IPS-20b (cell line): ENCODE data around the gene LTC4S.
"Not testable (repeated sequence)": the region's sequence is repeated elsewhere in the genome, so short reads cannot be mapped to it uniquely, and the experiment has no call there.

Experiments used
- H3K27ac ChIP-seq: one replicate; pipeline ENCODE4 v1.5.1; 2013; ENCODE audit warnings: low read length
- H3K27me3 ChIP-seq: 2 replicates; pipeline ENCODE4 v1.6.1; 2013; ENCODE audit warnings: mild to moderate bottlenecking, low read length, inconsistent platforms; ENCODE audit not compliant: insufficient read depth
- H3K36me3 ChIP-seq: 2 replicates; pipeline ENCODE4 v1.6.1; 2013; ENCODE audit warnings: low read depth, mild to moderate bottlenecking, inconsistent platforms, low read length, moderate library complexity; ENCODE audit not compliant: insufficient read depth
- H3K4me1 ChIP-seq: 2 replicates; pipeline ENCODE4 v1.6.1; 2013; ENCODE audit warnings: mild to moderate bottlenecking, control low read depth, inconsistent platforms, low read length, moderate library complexity; ENCODE audit not compliant: insufficient read depth
- H3K4me3 ChIP-seq: 2 replicates; pipeline ENCODE4 v1.5.1; 2013; ENCODE audit warnings: mild to moderate bottlenecking, low read length, inconsistent platforms
- H3K9ac ChIP-seq: 2 replicates; pipeline ENCODE4 v1.6.1; 2013; ENCODE audit warnings: low read depth, mild to moderate bottlenecking, inconsistent platforms, low read length, moderate library complexity
- H3K9me3 ChIP-seq: 2 replicates; pipeline ENCODE4 v1.6.1; 2013; ENCODE audit warnings: mild to moderate bottlenecking, low read depth, low read length, inconsistent platforms; ENCODE audit not compliant: insufficient read depth

LTC4S gene

DNA sequence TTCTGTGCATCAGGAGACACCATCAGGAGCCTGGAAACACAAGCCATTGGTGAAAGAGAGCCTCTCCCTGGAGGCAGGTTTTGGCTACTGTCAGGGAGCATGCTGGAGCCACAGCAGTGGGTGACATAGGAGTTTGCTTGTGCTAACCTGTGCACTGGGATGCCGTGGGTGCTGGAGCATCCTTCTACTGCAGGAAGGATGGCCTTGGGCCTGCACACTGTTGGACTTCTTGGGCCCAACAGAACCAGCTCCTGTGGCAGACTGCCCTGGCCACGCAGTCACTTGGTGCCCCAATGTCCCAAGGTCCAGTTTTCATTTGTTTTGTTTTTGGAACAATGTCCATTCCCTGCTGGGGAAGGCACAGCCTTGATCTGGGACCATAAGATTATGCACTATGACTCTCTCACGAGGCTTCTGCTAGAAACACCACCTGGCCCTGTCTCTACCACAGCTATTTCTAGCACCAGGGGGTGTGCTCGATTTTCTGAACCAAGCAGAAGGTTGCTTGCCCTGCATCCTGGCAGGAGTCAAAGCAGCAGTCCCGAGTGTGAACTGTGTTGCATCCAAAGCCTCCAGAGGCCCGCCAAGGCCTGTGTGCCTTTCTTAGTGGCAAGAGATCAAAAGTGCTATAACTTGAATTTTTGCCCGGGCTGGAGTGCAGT, 5.5 kb upstream of the LTC4S start:
- no peaks in the 10 kb centered on the region for H3K27me3 ChIP-seq
- H3K4me1 ChIP-seq = no peaks in the 10 kb centered on the region
- no peaks in the 10 kb centered on the region for H3K36me3 ChIP-seq
- no peak overlapping the region for H3K27ac ChIP-seq
- no peak overlapping the region for H3K4me3 ChIP-seq
- H3K9me3 ChIP-seq = no peaks in the 10 kb centered on the region
- no peak overlapping the region for H3K9ac ChIP-seq

DNA sequence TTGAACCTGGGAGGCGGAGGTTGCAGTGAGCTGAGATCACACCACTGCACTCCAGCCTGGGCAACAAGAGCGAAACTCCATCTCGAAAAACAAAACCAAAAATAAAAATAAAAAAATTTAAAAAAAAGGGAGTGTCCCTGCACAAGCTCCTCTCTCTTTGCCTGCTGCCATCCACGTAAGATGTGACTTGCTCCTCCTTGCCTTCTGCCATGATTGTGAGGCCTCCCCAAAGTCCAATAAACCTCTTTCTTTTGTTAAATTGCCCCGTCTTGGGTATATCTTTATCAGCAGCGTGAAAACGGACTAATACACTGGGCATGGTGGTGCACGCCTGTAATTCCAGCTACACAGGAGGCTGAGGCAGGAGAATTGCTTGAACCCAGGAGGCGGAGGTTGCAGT, 4.5 kb upstream of the LTC4S start:
- not testable (repeated sequence) for H3K27ac ChIP-seq, H3K36me3 ChIP-seq, H3K9ac ChIP-seq

DNA sequence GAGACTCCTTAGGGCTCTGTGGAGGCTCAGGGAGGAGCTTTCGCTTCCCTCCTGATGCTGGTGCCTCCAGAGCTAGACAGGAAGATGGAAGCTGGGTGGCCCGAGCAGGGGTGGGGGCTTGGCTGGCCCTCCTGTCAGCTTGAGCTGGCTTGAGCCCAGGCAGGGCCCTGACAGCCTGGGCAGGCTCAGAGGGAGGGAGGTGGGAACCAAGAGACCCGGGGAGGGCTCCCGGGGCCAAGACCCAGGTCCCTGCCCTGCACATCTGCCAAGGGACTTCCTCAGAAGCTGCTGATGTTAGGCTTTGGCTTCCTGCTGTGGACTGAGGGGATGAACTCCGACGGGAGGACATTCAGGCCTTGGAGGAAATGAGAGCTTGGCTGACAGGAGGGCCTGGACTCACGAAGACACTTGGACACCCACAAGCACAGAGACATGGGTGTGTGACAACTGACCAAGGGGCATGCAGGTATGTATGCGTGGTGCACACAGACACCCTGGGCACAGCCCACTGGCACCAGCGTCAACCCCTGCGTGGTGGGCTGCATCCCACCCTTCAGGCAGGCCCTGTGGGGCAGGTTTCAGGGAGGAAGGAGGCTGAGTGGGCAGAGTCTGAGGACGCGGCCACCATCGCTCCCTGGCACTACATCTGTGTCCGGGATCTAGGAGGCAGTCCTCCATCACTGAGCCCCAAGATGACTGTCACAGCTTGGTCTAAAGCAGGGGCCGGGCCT, 1.7 kb upstream of the LTC4S start:
- no peak overlapping the region for H3K9ac ChIP-seq
- peaks cover 7% of the 10 kb centered on the region; the same call in 1 of the 2 replicates for H3K4me1 ChIP-seq
- no peaks in the 10 kb centered on the region for H3K9me3 ChIP-seq
- H3K36me3 ChIP-seq = peaks cover 3% of the 10 kb centered on the region; the same call in 1 of the 2 replicates
- no peak overlapping the region for H3K27ac ChIP-seq
- 0 out of 2 replicates have a peak, but pooled peaks cover 6% of the 10 kb centered on the region for H3K27me3 ChIP-seq
- no peak overlapping the region for H3K4me3 ChIP-seq

More for the DNA sequence above, 4.5 kb upstream of the LTC4S start:
- not testable (repeated sequence) for H3K4me3 ChIP-seq, H3K9me3 ChIP-seq, H3K4me1 ChIP-seq, H3K27me3 ChIP-seq

DNA sequence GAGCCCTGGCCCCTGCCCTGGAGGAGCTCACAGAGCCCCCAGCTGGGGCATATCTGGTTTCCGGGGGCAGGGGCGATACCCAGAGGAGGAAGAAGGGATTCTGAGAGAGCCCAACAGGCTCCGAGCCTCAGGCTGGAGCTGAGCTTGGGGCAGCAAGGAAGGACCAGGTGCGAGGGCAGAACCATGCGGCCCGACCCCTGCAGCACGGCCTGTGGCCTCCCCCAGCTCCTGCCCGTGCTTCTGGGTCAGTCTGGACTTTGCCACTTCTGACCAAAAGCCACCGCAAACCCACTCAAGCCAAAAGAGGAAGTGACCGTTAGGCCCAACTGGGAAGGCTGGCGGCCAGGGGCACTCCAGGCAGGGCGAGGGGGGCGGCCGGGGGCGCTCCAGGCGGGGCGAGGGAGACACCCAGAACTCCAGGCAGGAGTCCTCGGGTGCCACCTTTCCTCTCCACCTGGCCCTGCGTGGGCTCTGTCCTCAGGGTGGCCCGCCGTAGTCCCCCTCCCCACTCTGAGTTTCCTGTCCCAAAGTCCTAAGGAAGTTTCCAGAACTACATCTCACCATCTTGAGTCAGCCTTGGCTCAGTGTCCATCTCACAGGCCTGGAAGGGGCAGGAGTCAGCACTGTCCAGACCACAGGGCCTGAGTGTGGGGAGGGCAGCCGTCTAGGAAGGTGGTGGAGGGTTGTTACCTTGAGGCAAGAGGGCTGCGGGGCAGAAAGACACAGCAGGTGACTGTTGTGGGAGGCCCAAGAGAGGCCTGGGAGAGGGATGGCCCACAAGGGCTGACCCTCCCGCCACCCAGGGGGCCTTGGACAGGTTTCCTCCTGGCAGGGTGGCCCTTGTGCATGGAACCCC, 946 bp upstream of the LTC4S start:
- Histone ChIP-seq H3K27me3 (0 out of 2 replicates have a peak, but pooled peaks cover 6% of the 10 kb centered on the region), H3K9ac (no peak overlapping the region), H3K4me3 (no peak overlapping the region), H3K27ac (no peak overlapping the region), H3K9me3 (no peaks in the 10 kb centered on the region), H3K4me1 (peaks cover 7% of the 10 kb centered on the region; the same call in 1 of the 2 replicates), H3K36me3 (peaks cover 9% of the 10 kb centered on the region; the same call in 1 of the 2 replicates)

DNA sequence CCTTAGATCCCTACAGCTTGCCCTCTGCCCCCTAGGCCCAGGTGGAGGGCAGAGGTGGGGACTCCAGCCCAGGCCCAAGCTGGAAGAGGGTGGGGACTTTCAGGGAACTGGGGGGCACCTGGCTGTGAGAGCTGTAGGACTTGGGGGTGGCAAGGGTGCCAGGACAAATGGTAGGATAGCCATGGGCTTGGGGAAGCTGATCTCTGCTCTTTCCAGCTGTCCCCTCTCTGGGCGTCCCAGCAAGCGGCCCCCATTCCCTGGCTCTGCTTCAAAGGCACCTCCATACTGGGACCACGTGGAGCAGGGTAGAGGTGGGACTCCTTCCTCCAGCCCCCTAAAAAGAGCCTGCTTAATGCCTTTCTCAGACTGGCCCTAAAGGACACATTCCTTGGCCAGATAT, 385 bp downstream of the LTC4S start:
- Histone ChIP-seq H3K4me3 (no peak overlapping the region), H3K27me3 (0 out of 2 replicates have a peak, but pooled peaks cover 6% of the 10 kb centered on the region), H3K9me3 (no peaks in the 10 kb centered on the region), H3K36me3 (peaks cover 22% of the 10 kb centered on the region), H3K27ac (no peak overlapping the region), H3K9ac (no peak overlapping the region), H3K4me1 (peaks cover 7% of the 10 kb centered on the region; the same call in 1 of the 2 replicates)

DNA sequence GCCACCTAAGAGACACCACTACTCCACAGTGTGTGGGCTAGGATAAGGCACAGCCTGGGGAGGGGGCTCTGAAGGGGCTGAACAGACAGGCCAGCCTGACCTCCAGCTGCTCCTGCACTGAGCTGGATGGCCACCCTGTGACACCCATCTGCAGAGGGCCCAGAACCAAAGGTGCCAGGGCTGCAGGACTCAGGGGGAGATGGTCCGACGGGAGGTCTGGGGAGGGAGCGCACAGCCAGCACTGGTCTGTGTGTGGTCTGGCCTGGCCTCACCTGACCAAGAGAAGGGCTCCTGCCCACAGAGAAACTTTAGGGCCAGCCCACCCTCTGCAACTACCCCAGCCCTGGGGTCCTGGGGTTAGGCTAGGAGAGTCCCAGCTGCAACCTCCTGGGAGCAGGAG, 789 bp downstream of the LTC4S start:
- Histone ChIP-seq H3K27me3 (0 out of 2 replicates have a peak, but pooled peaks cover 6% of the 10 kb centered on the region), H3K36me3 (peaks cover 26% of the 10 kb centered on the region), H3K9me3 (no peaks in the 10 kb centered on the region), H3K4me3 (peak overlapping the region; percentile 66; the same call in 1 of the 2 replicates), H3K4me1 (peaks cover 7% of the 10 kb centered on the region; the same call in 1 of the 2 replicates), H3K9ac (0 out of 2 replicates have a peak overlapping the region, but pooled peaks have one; percentile 59), H3K27ac (no peak overlapping the region)

DNA sequence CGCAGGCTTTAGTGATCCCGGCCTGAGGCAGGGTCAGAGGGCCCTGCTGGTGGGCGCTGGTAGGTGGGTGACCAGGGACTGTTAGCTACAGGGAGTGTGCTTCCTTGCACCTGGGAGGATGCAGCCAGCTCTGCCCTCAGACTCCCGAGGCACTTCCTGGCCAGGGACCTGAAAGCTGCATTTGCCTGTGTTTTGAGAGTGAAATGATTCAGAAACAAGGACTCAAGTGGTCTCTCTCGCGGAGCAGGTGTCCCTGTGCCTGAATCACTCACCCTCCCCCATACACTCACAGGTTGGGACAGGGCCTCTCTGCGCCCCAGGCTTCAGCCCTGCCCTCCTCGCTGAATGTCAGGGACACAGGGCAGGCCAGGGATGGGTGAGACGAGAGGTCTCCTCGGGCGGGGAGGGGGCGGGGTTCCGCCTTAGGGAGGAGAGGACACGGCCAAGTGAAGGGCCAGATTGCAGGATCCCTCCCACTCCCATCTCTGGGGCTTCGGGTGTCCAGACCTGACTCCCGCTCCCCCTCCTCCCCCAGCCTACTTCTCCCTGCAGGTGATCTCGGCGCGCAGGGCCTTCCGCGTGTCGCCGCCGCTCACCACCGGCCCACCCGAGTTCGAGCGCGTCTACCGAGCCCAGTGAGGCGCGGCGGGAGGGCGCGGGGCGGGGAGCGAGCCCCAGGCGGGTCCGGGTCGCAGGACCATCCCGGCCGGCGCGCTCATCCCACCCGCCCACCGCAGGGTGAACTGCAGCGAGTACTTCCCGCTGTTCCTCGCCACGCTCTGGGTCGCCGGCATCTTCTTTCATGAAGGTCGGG, 1.5 kb downstream of the LTC4S start:
- Histone ChIP-seq H3K4me3 (peak overlapping the region; percentile 66), H3K36me3 (peaks cover 31% of the 10 kb centered on the region), H3K27me3 (0 out of 2 replicates have a peak, but pooled peaks cover 6% of the 10 kb centered on the region), H3K9ac (peak overlapping the region; percentile 59; the same call in 1 of the 2 replicates), H3K27ac (no peak overlapping the region), H3K9me3 (no peaks in the 10 kb centered on the region), H3K4me1 (peaks cover 7% of the 10 kb centered on the region; the same call in 1 of the 2 replicates)

DNA sequence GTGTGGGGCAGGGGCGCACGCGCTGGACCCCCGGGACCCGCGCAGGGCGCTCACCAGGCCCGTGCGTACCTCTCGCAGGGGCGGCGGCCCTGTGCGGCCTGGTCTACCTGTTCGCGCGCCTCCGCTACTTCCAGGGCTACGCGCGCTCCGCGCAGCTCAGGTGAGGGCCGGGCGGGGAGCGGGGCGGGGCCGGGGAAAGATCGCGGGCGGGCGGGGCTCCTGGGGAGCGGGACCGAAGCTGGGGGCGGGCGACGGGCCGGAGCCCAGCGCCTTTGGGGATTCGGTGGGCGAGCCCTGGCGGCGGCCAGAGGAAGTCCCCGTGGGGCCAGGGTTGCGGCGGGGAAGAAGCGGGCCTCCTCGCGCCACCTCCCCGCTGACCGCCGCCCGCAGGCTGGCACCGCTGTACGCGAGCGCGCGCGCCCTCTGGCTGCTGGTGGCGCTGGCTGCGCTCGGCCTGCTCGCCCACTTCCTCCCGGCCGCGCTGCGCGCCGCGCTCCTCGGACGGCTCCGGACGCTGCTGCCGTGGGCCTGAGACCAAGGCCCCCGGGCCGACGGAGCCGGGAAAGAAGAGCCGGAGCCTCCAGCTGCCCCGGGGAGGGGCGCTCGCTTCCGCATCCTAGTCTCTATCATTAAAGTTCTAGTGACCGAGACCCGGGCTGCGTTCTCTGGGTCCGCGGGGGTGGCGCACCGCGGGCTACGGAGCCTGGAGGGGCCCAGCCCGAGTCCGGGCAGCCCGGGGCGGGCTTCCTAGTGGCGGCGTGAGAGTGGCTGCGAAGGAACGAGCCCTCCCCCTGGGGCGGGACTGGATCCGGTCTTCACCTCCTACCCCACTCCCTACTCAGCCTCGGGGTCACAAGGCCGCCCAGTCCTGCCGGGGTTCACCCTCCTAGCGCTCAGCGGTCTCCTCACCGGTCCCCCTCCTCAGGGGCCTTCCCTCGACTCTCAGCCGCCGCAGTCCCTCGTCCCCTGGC, 2.4 kb downstream of the LTC4S start:
- H3K36me3 ChIP-seq = peaks cover 35% of the 10 kb centered on the region
- 0 out of 2 replicates have a peak, but pooled peaks cover 6% of the 10 kb centered on the region for H3K27me3 ChIP-seq
- no peaks in the 10 kb centered on the region for H3K9me3 ChIP-seq
- peak overlapping the region; percentile 59; the same call in 1 of the 2 replicates for H3K9ac ChIP-seq
- peaks cover 7% of the 10 kb centered on the region; the same call in 1 of the 2 replicates for H3K4me1 ChIP-seq
- peak overlapping the region; percentile 66 for H3K4me3 ChIP-seq
- no peak overlapping the region for H3K27ac ChIP-seq

DNA sequence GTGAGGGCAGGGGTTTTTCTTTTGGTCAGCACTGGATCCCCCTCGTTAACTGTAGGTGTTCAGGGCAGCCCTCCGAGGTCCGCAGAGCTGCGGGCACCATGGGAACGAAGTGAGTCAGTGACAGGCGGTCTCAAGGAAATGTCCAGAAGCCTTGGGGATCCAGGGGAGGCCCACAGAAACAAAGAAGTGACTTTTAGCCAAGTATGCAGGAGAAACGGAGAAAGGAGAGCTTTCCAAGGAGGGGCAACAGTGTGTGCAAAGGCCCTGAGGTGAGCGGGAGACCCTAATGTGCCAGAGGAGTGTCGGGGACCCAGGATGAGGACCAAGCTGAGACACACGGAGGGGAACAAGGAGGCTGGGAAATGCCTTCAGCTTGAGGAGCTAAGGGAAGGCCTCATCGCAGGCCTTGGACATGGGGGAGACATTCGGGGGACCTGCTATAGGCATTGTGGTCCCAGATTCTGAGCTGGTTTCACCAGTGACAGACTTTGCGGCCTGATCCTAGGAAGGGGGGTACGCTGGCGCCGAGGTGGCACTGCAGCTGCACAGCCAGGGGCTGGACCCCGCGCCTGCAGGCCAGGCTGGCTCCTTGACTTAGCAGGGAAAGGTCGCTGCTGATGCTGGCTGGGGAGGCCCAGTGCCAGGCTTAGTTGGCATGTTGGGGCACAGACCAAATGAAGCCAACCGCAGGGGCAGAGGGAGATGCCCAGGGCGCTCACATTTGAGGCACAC, 3.3 kb downstream of the LTC4S start:
- H3K36me3 ChIP-seq = peaks cover 37% of the 10 kb centered on the region
- no peak overlapping the region for H3K27ac ChIP-seq
- H3K9ac ChIP-seq = peak overlapping the region; percentile 33; the same call in 1 of the 2 replicates
- H3K4me1 ChIP-seq = peaks cover 7% of the 10 kb centered on the region; the same call in 1 of the 2 replicates
- H3K27me3 ChIP-seq = 0 out of 2 replicates have a peak, but pooled peaks cover 6% of the 10 kb centered on the region
- peak overlapping the region; percentile 66; the same call in 1 of the 2 replicates for H3K4me3 ChIP-seq
- no peaks in the 10 kb centered on the region for H3K9me3 ChIP-seq
